Measurements from ENCODE around the gene QRICH2.
"Not testable (repeated sequence)": the region's sequence is repeated elsewhere in the genome, so short reads cannot be mapped to it uniquely, and the experiment has no call there.

The QRICH2 gene, protein sequence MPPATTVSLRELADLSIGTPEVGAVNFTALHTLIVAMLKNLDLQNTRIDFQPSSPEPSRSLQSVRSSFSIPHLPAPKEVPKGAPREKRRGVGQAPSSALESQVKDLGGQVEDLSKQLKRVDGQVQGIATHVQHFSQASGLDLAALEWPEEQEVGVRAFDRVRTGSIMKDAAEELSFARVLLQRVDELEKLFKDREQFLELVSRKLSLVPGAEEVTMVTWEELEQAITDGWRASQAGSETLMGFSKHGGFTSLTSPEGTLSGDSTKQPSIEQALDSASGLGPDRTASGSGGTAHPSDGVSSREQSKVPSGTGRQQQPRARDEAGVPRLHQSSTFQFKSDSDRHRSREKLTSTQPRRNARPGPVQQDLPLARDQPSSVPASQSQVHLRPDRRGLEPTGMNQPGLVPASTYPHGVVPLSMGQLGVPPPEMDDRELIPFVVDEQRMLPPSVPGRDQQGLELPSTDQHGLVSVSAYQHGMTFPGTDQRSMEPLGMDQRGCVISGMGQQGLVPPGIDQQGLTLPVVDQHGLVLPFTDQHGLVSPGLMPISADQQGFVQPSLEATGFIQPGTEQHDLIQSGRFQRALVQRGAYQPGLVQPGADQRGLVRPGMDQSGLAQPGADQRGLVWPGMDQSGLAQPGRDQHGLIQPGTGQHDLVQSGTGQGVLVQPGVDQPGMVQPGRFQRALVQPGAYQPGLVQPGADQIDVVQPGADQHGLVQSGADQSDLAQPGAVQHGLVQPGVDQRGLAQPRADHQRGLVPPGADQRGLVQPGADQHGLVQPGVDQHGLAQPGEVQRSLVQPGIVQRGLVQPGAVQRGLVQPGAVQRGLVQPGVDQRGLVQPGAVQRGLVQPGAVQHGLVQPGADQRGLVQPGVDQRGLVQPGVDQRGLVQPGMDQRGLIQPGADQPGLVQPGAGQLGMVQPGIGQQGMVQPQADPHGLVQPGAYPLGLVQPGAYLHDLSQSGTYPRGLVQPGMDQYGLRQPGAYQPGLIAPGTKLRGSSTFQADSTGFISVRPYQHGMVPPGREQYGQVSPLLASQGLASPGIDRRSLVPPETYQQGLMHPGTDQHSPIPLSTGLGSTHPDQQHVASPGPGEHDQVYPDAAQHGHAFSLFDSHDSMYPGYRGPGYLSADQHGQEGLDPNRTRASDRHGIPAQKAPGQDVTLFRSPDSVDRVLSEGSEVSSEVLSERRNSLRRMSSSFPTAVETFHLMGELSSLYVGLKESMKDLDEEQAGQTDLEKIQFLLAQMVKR (N-terminal part only)

GRCh38 chr17:76307966-76308338, at the start of gene QRICH2:
TSS of gene QRICH2 (minus strand) at chr17:76308276. CDS start at chr17:76307998, 278 bp downstream.
- DNase-seq (ENCODE audit: low spot score): no peak

DNA sequence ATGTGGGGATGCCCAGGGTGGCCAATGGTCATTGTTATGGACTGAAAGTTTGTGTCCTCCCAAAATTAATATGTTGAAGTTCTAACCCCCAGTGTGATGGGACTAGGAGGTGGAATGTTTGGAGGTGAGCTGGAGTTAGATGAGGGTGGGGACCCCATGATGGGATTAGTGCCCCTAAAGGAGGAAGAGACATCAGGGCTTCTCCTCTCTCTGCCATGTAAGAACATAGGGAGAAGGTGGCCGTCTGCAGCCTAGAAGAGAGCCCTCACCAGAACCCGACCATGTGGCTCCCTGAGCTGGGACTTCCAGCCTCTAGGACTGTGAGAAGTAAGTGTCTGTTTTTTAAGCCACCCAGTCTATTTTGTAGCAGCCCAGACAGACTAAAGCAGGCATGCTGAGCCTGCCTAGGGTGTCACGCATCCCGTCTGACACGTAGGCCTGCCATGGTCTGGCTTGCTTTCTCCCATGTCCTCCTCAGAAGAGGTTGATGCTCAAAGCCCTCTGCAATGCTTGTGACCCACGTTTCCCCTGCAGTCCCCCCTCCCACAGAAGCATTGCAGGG, 49.6 kb upstream of the QRICH2 start:
- DNase-seq (ENCODE audit: low spot score): no peak

GRCh38 chr17:76356803-76357456, 48.9 kb upstream of the QRICH2 start:
- DNase-seq (ENCODE audit: low spot score): no peak

GRCh38 chr17:76354747-76355310, 46.8 kb upstream of the QRICH2 start:
- DNase-seq (ENCODE audit: low spot score): no peak

DNA sequence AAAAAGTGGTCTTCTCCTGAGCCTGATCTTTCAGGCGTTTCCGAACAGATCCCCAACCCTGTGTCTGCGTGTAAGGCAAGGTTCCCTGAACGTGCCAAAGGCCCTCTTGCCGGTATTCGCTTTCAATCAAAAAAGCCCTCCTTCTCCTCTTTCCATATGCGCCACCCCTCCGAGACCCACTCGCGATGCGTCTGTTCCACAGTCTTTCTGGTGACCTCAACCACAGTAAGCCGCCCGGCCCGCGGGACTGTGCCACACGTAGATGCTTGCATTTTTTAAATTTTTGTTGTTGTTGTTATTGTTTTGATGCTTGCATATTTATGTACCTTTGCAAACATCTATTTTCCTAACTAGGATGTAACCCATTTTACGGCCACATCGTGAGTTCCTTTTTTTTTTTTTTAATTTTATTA, 46.2 kb upstream of the QRICH2 start:
- DNase-seq (ENCODE audit: low spot score): no peak

GRCh38 chr17:76353599-76354316, 45.7 kb upstream of the QRICH2 start, which contains the start of gene PRPSAP1:
TSS of gene PRPSAP1 (minus strand) at chr17:76353916. CDS start at chr17:76353703, 213 bp downstream.
- DNase-seq (ENCODE audit: low spot score): peak; percentile 92

DNA sequence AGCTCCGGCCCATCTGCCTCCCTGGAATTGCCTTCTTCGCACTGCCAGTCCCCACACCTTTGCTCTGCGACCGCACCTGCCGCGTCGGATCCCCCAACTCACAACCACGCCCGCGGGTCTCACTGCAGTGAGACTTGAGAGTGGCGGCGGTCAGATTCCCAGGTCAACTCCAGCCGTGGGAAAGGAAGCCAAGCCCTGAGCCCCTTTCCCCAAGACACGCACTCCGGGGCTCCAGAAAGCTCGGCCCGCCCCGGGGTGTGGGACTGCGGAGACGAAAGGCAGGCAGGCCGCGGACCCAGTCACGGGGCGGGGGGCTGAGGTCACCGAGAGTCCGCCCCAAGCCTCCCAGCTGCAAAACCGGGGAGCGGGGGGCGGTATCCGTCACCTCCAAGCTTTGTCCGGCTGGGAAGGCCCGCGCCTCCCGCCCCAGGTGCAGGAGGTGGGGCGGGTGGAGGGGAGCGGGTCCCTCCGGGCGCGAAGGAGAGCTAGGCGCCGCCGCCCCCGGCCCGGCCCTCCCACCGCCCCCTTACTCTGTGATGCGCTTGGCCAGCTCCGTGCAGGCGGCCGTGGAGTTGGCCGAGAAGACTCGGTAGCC, 45.0 kb upstream of the QRICH2 start:
- DNase-seq (ENCODE audit: low spot score): no peak

DNA sequence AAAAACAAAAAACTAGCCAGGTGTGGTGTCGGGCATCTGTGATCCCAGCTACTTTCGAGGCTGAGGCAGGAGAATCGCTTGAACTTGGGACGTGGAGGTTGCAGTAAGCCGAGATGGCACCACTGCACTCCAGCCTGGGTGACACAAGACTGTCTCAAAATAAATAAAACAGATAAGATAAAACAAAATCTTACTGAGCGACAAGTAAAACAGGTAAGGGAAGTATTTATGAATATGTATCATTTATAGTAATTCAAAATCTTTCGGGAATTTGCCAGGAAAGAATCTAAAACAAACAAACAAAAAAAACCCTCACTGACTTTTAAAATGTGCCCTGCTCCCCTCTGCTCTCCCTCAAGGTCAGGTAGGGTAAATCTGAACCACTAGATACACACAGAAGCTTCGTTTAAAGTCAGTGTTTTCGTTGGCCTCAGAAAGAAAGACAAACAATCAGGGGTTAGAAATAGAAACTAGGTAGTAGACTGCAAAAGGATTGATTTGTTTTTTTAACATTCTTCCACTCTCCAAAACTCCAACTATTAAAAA, 43.5 kb upstream of the QRICH2 start:
- DNase-seq (ENCODE audit: low spot score): no peak

DNA sequence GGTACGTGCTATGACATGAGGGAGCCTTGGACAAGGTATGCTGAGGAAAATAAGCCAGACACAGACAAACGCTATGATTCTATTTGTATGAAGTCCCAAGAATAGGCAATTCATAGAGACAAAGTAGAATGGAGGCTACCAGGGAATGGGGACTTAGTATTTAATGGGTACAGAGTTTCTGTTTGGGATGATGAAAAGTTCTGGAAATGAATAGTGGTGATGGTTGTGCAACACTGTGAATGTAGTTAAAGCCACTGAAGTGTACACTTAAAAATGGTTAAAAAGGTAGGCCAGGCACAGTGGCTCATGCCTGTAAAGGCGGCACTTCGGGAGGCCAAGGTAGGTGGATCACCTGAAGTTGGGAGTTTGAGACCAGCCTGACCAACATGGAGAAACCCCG, 42.4 kb upstream of the QRICH2 start:
- no peak for DNase-seq (ENCODE audit: low spot score)

GRCh38 chr17:76346936-76347335, 38.9 kb upstream of the QRICH2 start:
- DNase-seq (ENCODE audit: low spot score): not testable (repeated sequence)

- no peak for DNase-seq (ENCODE audit: low spot score)
Observed at GRCh38 chr17:76345377-76345974, 37.4 kb upstream of the QRICH2 start.

DNA sequence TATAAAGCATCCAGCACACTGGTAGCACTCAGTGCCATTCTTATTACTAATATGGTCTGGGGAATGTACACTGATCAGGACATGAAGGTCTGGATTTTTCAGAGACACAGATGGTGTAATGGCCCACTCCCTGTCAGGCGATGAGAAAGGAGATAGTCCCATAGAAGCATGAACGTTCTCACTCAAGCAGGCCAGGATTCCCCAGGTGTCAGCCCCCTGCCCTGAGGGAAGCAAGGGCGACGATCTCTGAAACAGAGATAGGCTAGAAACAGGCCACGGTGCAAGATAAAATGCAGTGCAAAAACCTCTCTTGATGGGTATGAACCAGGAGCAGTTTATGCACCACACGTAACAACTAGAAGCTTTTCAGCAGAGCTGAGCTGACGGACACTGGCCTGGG, 35.0 kb upstream of the QRICH2 start:
- DNase-seq (ENCODE audit: low spot score): no peak

GRCh38 chr17:76341301-76341700, 33.2 kb upstream of the QRICH2 start:
- DNase-seq (ENCODE audit: low spot score): no peak

DNA sequence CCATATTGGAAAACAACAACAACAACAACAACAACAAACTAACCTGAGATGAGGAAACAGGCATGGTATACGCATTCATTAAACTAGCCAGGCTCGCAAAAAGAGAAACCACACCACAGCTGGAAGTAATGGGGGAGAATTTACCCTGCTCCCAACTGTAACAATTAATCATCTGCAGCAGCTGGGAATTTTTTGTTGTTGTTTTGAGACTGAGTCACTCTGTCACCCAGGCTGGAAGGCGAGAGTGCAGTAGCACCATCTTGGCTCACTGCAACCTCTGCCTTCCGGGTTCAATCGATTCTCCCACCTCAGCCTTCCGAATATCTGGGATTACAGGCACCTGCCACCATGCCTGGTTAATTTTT, 29.3 kb upstream of the QRICH2 start:
- no peak for DNase-seq (ENCODE audit: low spot score)

GRCh38 chr17:76336756-76337412, 28.8 kb upstream of the QRICH2 start:
- no peak for DNase-seq (ENCODE audit: low spot score)

DNA sequence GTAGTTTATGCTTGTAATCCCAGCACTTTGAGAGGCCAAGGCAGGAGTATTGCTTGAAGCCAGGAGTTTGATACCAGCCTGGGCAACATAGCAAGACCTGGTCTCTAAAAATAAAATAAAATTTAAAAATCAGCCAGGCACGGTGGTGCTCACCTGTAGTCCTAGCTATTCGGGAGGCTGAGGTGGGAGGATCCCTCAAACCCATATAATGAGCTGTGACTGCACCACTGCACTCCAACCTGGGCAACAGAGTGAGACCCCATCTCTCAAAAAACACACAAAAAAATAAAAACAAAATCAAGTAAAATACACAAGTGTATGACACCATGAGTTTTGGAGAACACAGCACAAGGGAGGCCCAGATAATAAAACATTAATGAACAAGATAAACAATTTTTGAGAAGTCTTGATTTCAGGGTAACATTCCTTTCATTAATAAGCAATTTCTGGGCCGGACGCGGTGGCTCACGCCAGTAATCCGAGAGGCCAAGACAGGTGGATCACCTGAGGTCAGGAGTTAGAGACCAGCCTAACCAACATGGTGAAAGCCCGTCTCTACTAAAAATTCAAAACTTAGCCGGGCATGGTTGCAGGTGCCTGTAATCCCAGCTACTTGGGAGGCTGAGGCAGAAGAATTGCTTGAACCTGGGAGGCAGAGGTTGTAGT, 27.8 kb upstream of the QRICH2 start:
- no peak for DNase-seq (ENCODE audit: low spot score)

- peak; percentile 42 for DNase-seq (ENCODE audit: low spot score)
Observed at GRCh38 chr17:76333673-76334505, 25.8 kb upstream of the QRICH2 start.
